ENCODE results near the gene NKIRAS2. TPM values are rescaled to one million over a fixed set of nuclear protein-coding genes. Genes with fewer than 3 reads are reported as not detected.
A peak's percentile ranks its signal among the peaks of the same experiment; 100 is the strongest.

The NKIRAS2 gene
- total and polyA plus RNA-seq, 4 experiments from 2014 or later, result 19.7 to 28.8 (median 20.8) TPM

DNA sequence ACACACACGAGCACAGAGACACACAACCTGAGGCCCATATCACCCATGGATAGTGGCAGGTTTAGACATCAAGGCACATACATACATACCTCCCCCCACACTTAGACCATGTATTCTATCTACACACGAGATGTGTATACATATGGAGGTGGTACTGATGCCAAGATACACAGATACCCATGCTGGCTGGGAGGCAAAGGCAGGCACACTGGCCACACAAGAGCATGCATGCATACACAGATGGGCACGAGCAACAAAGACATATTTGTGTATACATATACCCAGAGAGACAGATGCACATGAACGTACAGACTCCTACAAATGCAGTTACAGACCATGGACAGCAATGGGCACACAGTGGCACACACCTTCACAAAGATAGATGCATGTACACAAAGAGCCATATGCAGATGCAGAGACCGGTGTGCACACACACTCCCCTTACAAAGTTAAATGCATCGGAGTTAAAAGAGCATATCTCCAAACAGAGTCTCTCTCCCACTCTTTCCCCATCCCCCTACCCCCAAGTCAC lies 32.5 kb downstream of the NKIRAS2 start:
- CTCF ChIA-PET (ENCODE audit: partially characterized antibody), result interaction anchor here (1.3 kb wide), 1 partner anchor 27 kb away, joined by 6 read pairs; no protein-coding TSS in a partner anchor
- H3K36me3 Mint-ChIP-seq, result no peaks in the 10 kb centered on the region

DNA sequence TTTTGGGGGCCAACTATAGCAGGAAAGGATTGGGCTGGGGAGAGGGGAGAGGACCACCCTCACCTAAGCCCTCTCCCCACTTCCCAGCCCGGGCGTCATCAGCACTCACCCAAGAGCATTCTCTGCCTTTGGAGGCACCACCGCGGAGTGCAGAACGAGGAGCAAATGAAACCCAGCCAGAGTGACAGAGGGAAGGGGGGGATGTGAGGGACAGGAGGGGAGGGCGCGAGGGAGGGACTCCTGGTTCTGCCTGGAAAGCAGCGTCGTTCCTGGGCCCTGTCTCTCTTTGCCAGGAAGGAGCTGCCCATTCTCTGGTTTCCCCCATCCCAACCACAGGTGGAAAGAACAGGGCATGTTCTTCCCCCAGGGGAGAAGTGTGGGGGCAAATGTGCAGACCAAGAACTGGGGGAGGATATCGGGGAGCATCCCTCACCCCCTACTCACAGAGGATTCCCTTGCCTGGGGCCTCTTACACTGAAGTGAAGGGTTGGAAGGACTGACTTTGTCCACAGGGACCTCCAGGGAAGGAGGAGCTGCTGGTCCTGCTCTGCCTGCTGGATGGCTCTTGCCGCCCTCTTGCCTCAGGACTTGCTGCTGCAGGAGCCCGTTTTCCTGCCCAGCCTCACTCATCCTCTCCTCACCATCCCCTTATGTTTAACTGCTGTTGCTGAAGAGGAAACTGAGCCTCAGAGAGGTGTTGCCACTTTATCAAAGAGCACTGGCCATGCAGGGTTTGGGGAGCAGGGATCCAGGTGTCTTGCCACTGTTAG lies 34.0 kb downstream of the NKIRAS2 start:
- Mint-ChIP-seq H3K27me3 (peaks cover 15 to 39% of the 10 kb centered on the region in 2 donors), H3K36me3 (no peaks in the 10 kb centered on the region), H3K27ac (no peak overlapping the region), H3K9me3 (no peaks in the 10 kb centered on the region), H3K4me3 (no peak overlapping the region), H3K4me1 (peaks cover 5 to 10% (median 7%) of the 10 kb centered on the region in 4 donors)
- POLR2A ChIA-PET (ENCODE audit: partially characterized antibody), result no interaction called here
- no peak overlapping the region for H3K27ac ChIP-seq (ENCODE audit: low read depth, low read length)
- no peak for DNase-seq
- H3K27me3 ChIP-seq (ENCODE audit: insufficient read depth, low read length), result no peaks in the 10 kb centered on the region
- H3K36me3 ChIP-seq (ENCODE audit: insufficient read depth, low read length), result no peaks in the 10 kb centered on the region
- H3K9me3 ChIP-seq (ENCODE audit: control insufficient read depth in 1 of 2, low read length in 2 of 2), result no peaks in the 10 kb centered on the region
- H3K4me1 ChIP-seq (ENCODE audit: insufficient read depth, low read length), result peaks cover 6% of the 10 kb centered on the region
- H3K4me3 ChIP-seq (ENCODE audit: low read length in 2 of 2), result no peak overlapping the region
- CTCF ChIA-PET (ENCODE audit: partially characterized antibody), result interaction anchor here (3.4 kb wide), 1 partner anchor 12 kb away, joined by 13 read pairs; no protein-coding TSS in a partner anchor
- intact Hi-C loops (cut with micrococcal nuclease), result no loop called here

More for the DNA sequence above, 32.5 kb downstream of the NKIRAS2 start:
- no peak for DNase-seq
- no peak overlapping the region for H3K27ac Mint-ChIP-seq
- Histone ChIP-seq H3K36me3 (ENCODE audit: insufficient read depth, low read length) (no peaks in the 10 kb centered on the region), H3K9me3 (ENCODE audit: control insufficient read depth in 1 of 2, low read length in 2 of 2) (no peaks in the 10 kb centered on the region), H3K4me1 (ENCODE audit: insufficient read depth, low read length) (peaks cover 6% of the 10 kb centered on the region), H3K27me3 (ENCODE audit: insufficient read depth, low read length) (no peaks in the 10 kb centered on the region), H3K27ac (ENCODE audit: low read depth, low read length) (no peak overlapping the region), H3K4me3 (ENCODE audit: low read length in 2 of 2) (no peak overlapping the region)
- H3K4me1 Mint-ChIP-seq, result peaks cover 5 to 10% (median 7%) of the 10 kb centered on the region in 4 donors
- POLR2A ChIA-PET (ENCODE audit: partially characterized antibody), result no interaction called here
- peaks cover 15 to 39% of the 10 kb centered on the region in 2 donors for H3K27me3 Mint-ChIP-seq
- peaks cover 0 to under 1% (median 0%) of the 10 kb centered on the region in 8 donors for H3K9me3 Mint-ChIP-seq
- intact Hi-C loops (cut with micrococcal nuclease), result no loop called here
- H3K4me3 Mint-ChIP-seq, result peak overlapping the region in 2 of 8 donors; percentile 13 to 86

DNA sequence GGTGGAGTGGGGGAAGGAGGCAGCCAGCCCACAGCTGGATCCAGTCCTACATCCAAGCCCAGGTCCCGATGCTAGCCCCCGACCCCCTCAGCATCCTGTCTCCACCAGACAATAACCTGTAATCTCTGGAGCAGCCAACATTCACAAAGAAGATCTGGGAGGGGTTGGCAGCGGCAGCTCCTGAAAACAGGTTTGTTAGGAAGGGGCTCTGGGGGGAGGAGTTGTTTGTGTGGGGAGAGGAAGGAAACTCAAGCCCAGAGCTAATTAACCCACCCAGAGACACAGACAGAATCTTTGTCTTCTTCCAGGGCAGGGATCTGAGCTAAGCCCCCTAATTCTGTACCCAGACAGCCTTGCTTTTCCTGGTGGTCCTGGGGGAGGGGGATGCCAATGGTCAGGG lies 35.1 kb downstream of the NKIRAS2 start:
- CTCF ChIA-PET (ENCODE audit: partially characterized antibody), result interaction anchor here (3.4 kb wide), 1 partner anchor 11 kb away, joined by 13 read pairs; no protein-coding TSS in a partner anchor
- intact Hi-C loops (cut with micrococcal nuclease), result no loop called here
- H3K4me3 Mint-ChIP-seq, result no peak overlapping the region

DNA sequence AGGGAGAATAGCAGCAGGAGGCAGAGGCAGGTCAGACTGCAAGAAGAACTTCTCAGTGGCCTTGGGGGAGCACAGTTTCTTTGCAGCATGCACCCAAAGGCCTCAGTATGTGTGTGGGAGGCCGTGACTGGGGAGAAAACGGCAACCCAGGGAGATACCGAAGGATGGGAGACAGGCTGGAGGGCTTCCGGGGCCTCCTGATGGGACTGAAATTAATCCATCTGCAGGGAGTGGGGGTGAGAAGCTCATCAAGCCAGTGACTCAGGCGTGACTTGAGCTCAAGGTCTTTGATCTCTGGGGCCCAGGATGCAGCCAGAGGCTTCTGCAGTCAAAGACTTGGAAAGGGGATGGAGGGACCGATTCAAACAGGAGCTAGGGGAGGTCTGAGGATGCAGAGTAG lies 35.6 kb downstream of the NKIRAS2 start:
- H3K36me3 Mint-ChIP-seq, result no peaks in the 10 kb centered on the region
- DNase-seq, result no peak
- H3K4me1 Mint-ChIP-seq, result peaks cover 5 to 10% (median 6%) of the 10 kb centered on the region in 4 donors
- no peaks in the 10 kb centered on the region for H3K9me3 ChIP-seq (ENCODE audit: control insufficient read depth in 1 of 2, low read length in 2 of 2)
- ChIA-PET CTCF (ENCODE audit: partially characterized antibody) (interaction anchor here (3.4 kb wide), 1 partner anchor 11 kb away, joined by 13 read pairs; no protein-coding TSS in a partner anchor), POLR2A (ENCODE audit: partially characterized antibody) (interaction anchor here (1.2 kb wide), 1 partner anchor 38 kb away, joined by 3 read pairs; the partner anchor contains the start of gene DNAJC7)
- no peak overlapping the region for H3K4me3 Mint-ChIP-seq
- H3K4me1 ChIP-seq (ENCODE audit: insufficient read depth, low read length), result peaks cover 6% of the 10 kb centered on the region
- H3K27ac Mint-ChIP-seq, result no peak overlapping the region
- intact Hi-C loops (cut with micrococcal nuclease), result no loop called here
- H3K27ac ChIP-seq (ENCODE audit: low read depth, low read length), result no peak overlapping the region
- no peaks in the 10 kb centered on the region for H3K27me3 ChIP-seq (ENCODE audit: insufficient read depth, low read length)
- no peak overlapping the region for H3K4me3 ChIP-seq (ENCODE audit: low read length in 2 of 2)
- H3K9me3 Mint-ChIP-seq, result no peaks in the 10 kb centered on the region
- peaks cover 15 to 38% of the 10 kb centered on the region in 2 donors for H3K27me3 Mint-ChIP-seq
- no peaks in the 10 kb centered on the region for H3K36me3 ChIP-seq (ENCODE audit: insufficient read depth, low read length)

More for the DNA sequence above, 35.1 kb downstream of the NKIRAS2 start:
- POLR2A ChIA-PET (ENCODE audit: partially characterized antibody), result interaction anchor here (1.2 kb wide), 1 partner anchor 38 kb away, joined by 3 read pairs; the partner anchor contains the start of gene DNAJC7
- Mint-ChIP-seq H3K27ac (no peak overlapping the region), H3K4me1 (peaks cover 5 to 10% (median 6%) of the 10 kb centered on the region in 4 donors), H3K9me3 (no peaks in the 10 kb centered on the region), H3K36me3 (no peaks in the 10 kb centered on the region), H3K27me3 (peaks cover 15 to 34% of the 10 kb centered on the region in 2 donors)
- H3K4me1 ChIP-seq (ENCODE audit: insufficient read depth, low read length), result peaks cover 6% of the 10 kb centered on the region
- no peak for DNase-seq
- no peaks in the 10 kb centered on the region for H3K36me3 ChIP-seq (ENCODE audit: insufficient read depth, low read length)
- H3K9me3 ChIP-seq (ENCODE audit: control insufficient read depth in 1 of 2, low read length in 2 of 2), result no peaks in the 10 kb centered on the region
- no peak overlapping the region for H3K27ac ChIP-seq (ENCODE audit: low read depth, low read length)
- no peak overlapping the region for H3K4me3 ChIP-seq (ENCODE audit: low read length in 2 of 2)
- no peaks in the 10 kb centered on the region for H3K27me3 ChIP-seq (ENCODE audit: insufficient read depth, low read length)

DNA sequence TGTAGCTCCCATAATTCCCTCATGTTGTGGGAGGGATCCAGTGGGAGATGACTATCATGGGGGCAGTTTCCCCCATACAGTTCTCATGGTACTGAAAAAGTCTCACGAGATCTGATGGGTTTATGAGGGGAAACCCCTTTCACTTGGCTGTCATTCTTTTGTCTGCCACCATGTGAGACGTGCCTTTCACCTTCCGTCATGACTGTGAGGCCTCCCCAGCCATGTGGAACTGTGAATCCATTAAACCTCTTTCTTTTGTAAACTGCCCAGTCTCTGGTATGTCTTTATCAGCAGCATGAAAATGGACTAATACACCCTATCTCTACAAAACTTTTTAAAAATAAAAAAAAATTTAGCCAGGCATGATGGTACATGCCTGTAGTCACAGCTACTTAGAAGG lies 36.7 kb downstream of the NKIRAS2 start:
- Mint-ChIP-seq H3K4me1 (peaks cover 0 to 2% (median 0%) of the 10 kb centered on the region in 4 donors), H3K27ac (no peak overlapping the region), H3K27me3 (peaks cover 15 to 31% of the 10 kb centered on the region in 2 donors), H3K4me3 (no peak overlapping the region), H3K9me3 (no peaks in the 10 kb centered on the region), H3K36me3 (no peaks in the 10 kb centered on the region)
- no peaks in the 10 kb centered on the region for H3K9me3 ChIP-seq (ENCODE audit: control insufficient read depth in 1 of 2, low read length in 2 of 2)
- POLR2A ChIA-PET (ENCODE audit: partially characterized antibody), result no interaction called here
- H3K4me3 ChIP-seq (ENCODE audit: low read length in 2 of 2), result no peak overlapping the region
- no peaks in the 10 kb centered on the region for H3K36me3 ChIP-seq (ENCODE audit: insufficient read depth, low read length)
- intact Hi-C loops (cut with micrococcal nuclease), result no loop called here
- no peak overlapping the region for H3K27ac ChIP-seq (ENCODE audit: low read depth, low read length)
- H3K4me1 ChIP-seq (ENCODE audit: insufficient read depth, low read length), result no peaks in the 10 kb centered on the region
- CTCF ChIA-PET (ENCODE audit: partially characterized antibody), result interaction anchor here (3.4 kb wide), 1 partner anchor 10 kb away, joined by 13 read pairs; no protein-coding TSS in a partner anchor
- H3K27me3 ChIP-seq (ENCODE audit: insufficient read depth, low read length), result no peaks in the 10 kb centered on the region
- DNase-seq, result no peak

DNA sequence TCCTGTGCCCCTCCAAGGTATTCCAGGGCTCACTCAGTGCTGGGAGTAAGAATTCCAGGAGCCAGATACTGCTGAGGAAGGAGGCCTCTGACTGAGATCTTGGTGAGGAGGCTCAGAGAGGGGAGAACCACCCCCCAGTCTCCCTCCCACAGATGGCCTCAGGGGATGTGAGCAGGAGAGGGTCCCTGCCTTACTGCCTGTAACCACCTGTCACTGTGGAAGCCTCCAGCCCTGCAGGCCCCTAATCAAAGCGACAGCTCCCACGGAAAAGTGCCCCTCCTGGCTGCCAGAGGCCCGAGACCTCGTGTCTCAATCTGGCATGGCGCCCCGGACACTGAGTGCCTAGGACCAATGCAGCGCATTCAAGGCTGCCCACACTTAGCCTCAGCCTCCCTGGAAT lies 38.2 kb downstream of the NKIRAS2 start:
- no peaks in the 10 kb centered on the region for H3K4me1 ChIP-seq (ENCODE audit: insufficient read depth, low read length)
- Mint-ChIP-seq H3K27ac (no peak overlapping the region), H3K27me3 (peaks cover 11 to 20% of the 10 kb centered on the region in 2 donors), H3K4me1 (no peaks in the 10 kb centered on the region), H3K4me3 (no peak overlapping the region), H3K36me3 (no peaks in the 10 kb centered on the region), H3K9me3 (no peaks in the 10 kb centered on the region)
- no peak overlapping the region for H3K27ac ChIP-seq (ENCODE audit: low read depth, low read length)
- ChIA-PET POLR2A (ENCODE audit: partially characterized antibody) (no interaction called here), CTCF (ENCODE audit: partially characterized antibody) (interaction anchor here (0.9 kb wide), 1 partner anchor 9 kb away, joined by 3 read pairs; no protein-coding TSS in a partner anchor)
- no peak for DNase-seq
- no peak overlapping the region for H3K4me3 ChIP-seq (ENCODE audit: low read length in 2 of 2)
- H3K36me3 ChIP-seq (ENCODE audit: insufficient read depth, low read length), result no peaks in the 10 kb centered on the region
- no peaks in the 10 kb centered on the region for H3K9me3 ChIP-seq (ENCODE audit: control insufficient read depth in 1 of 2, low read length in 2 of 2)
- no peaks in the 10 kb centered on the region for H3K27me3 ChIP-seq (ENCODE audit: insufficient read depth, low read length)
- intact Hi-C loops (cut with micrococcal nuclease), result no loop called here

DNA sequence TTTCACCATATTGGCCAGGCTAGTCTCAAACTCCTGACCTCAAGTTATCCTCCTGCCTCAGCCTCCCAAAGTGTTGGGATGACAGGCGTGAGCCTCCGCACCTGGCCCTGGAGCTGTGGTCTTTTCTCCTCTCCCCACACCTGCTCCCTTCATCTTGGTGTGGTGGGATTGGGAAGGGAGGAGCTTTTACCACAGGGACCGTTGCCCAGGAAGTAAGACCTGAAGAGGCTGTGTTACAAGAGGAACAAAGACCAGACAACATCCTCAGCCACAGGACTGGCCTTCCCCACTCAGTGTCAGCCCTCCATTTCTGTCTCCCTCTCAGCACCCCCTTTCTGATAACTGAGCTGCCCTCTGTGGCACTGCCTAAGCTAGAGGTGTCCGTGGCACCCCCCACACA lies 39.9 kb downstream of the NKIRAS2 start:
- no peak overlapping the region for H3K4me3 ChIP-seq (ENCODE audit: low read length in 2 of 2)
- H3K4me3 Mint-ChIP-seq, result no peak overlapping the region
- no peak overlapping the region for H3K27ac ChIP-seq (ENCODE audit: low read depth, low read length)
- no peaks in the 10 kb centered on the region for H3K36me3 Mint-ChIP-seq
- peaks cover 5 to 16% of the 10 kb centered on the region in 2 donors for H3K27me3 Mint-ChIP-seq
- intact Hi-C loops (cut with micrococcal nuclease), result no loop called here
- peaks cover 0 to 7% (median 4%) of the 10 kb centered on the region in 4 donors for H3K4me1 Mint-ChIP-seq
- H3K4me1 ChIP-seq (ENCODE audit: insufficient read depth, low read length), result peaks cover 4% of the 10 kb centered on the region
- no peak overlapping the region for H3K27ac Mint-ChIP-seq
- ChIA-PET CTCF (ENCODE audit: partially characterized antibody) (interaction anchor here (1.2 kb wide), 1 partner anchor 34 kb away, joined by 3 read pairs; no protein-coding TSS in a partner anchor), POLR2A (ENCODE audit: partially characterized antibody) (no interaction called here)
- no peaks in the 10 kb centered on the region for H3K36me3 ChIP-seq (ENCODE audit: insufficient read depth, low read length)
- H3K9me3 Mint-ChIP-seq, result no peaks in the 10 kb centered on the region
- DNase-seq, result no peak
- H3K27me3 ChIP-seq (ENCODE audit: insufficient read depth, low read length), result no peaks in the 10 kb centered on the region
- no peaks in the 10 kb centered on the region for H3K9me3 ChIP-seq (ENCODE audit: control insufficient read depth in 1 of 2, low read length in 2 of 2)

Measured in CD4-positive, alpha-beta memory T cell (primary cell).